Transverse colon (tissue), 4 donors: ENCODE results near the gene ZNF341. TPM values are rescaled to one million over a fixed set of nuclear protein-coding genes. Genes with fewer than 3 reads are reported as not detected.
"Not testable (repeated sequence)": the region's sequence is repeated elsewhere in the genome, so short reads cannot be mapped to it uniquely, and the experiment has no call there.

Experiments
- DNase-seq: peaks from one replicate; pipeline ENCODE4 v3.0.0-alpha.2; 2019
- H3K27ac ChIP-seq, 4 donors: fragments of 200-600 bp; sonication (generic); 2 replicates each; pipeline ENCODE4 v1.5.1; 2016 to 2018; ENCODE audit warnings: inconsistent platforms in 4 of 4
- H3K27me3 ChIP-seq: fragments of 200-600 bp; sonication (generic); 2 replicates; pipeline ENCODE4 v1.5.1; 2017; ENCODE audit warnings: inconsistent platforms
- H3K36me3 ChIP-seq, 4 donors: fragments of 200-600 bp; sonication (generic); 2 replicates each; pipeline ENCODE4 v1.5.1; 2017 to 2019; ENCODE audit warnings: inconsistent platforms in 4 of 4
- H3K4me1 ChIP-seq, 4 donors: fragments of 200-600 bp; sonication (generic); 2 replicates each; pipeline ENCODE4 v1.5.1; 2017 to 2020; ENCODE audit warnings: inconsistent platforms in 4 of 4
- H3K4me3 ChIP-seq, 4 donors: fragments of 200-600 bp; sonication (generic); 1 replicate in 1 of 4; 2 replicates in 3 of 4; pipeline versions ENCODE4 v1.5.1 to v1.6.1; 2017 to 2019; ENCODE audit warnings: inconsistent platforms in 4 of 4
- H3K9me3 ChIP-seq, 2 donors: fragments of 200-600 bp; sonication (generic); 2 replicates each; pipeline ENCODE4 v1.5.1; 2017 to 2019; ENCODE audit warnings: inconsistent platforms in 2 of 2
- CTCF ChIP-seq, 5 experiments: fragments of 200-600 bp in 3 of 5; fragments of 450-650 bp in 2 of 5; sonication (generic) in 3 of 5; IDR thresholded peaks; 1 replicate in 2 of 5; 2 replicates in 3 of 5; pipeline ENCODE4 v1.5.1; 2016 to 2017; ENCODE audit warnings: antibody characterized with exemption in 5 of 5, inconsistent platforms in 3 of 5, mild to moderate bottlenecking in 2 of 5, moderate library complexity in 1 of 5
- EP300 ChIP-seq: sonication (generic); formaldehyde crosslinking; IDR thresholded peaks from one replicate; pipeline ENCODE4 v1.6.1; 2017; ENCODE audit warnings: antibody characterized with exemption, low read depth
- POLR2A ChIP-seq: fragments of 450-650 bp; IDR thresholded peaks from one replicate; pipeline ENCODE4 v1.6.1; 2016; ENCODE audit warnings: antibody characterized with exemption, mild to moderate bottlenecking, moderate library complexity
- POLR2AphosphoS5 ChIP-seq, 3 donors: sonication (generic); formaldehyde crosslinking; IDR thresholded peaks; one replicate each; pipeline ENCODE4 v1.6.1; 2016; ENCODE audit warnings: antibody characterized with exemption in 3 of 3
- WGBS, 2 donors: methylation state at CpG; one replicate each; pipeline ENCODE4 v1.1.5; 2018; ENCODE audit warnings: low coverage in 1 of 2; 5-methylcytosine and 5-hydroxymethylcytosine counted together
- in situ Hi-C, 4 donors: fragments of 200-750 bp; cut with MboI; loops; one replicate each; pipeline versions ENCODE4 v1.15.0 to v1.15.1; 2017; ENCODE audit warnings: low sequenced_read_pairs in 3 of 4, low pct_ligation_motif_present in 1 of 4, low pct_unique_long_range_greater_than_20kb in 1 of 4
- intact Hi-C: fragments of 100-400 bp; cut with DNase I; formaldehyde crosslinking; loops from one replicate; pipeline ENCODE4 v1.15.1; 2023; ENCODE audit warnings: low total_unique reads
- total RNA-seq, 4 donors: library from RNA; depleted of rRNA; stranded (reverse); fragments of >200 nt; gene quantifications; one replicate each; pipeline ENCODE4 v1.1.0, GENCODE V29; 2016

The ZNF341 gene
- total RNA-seq, 4 donors from 2014 or later: 3.8 to 7.2 (median 7.1) TPM

DNA sequence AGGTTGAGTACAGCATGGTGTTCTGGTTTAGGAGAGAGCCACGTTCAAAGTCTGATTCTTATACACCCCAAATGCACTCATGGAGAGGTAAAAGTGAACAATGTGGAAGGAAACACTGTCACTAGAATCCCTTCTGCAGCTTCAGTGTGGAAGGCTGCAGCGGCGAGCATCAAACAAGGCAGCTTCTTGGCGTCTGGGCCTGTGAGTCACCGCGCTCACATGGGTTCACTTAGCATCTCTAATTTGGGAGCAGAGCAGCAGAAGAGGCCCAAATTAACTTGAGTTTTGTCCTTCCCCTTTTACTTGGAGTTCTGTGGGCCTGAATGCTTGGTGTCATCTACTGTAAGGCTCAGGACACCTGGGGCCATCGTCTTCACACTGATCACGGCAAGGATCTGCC is 34.7 kb upstream of the ZNF341 start:
- intact Hi-C loops: no loop called here
- in situ Hi-C loops: no loop called here
- Histone ChIP-seq H3K27ac (peak overlapping the region in 3 of 4 donors; percentile 25 to 65 (median 38)), H3K36me3 (no peaks in the 10 kb centered on the region), H3K4me3 (no peak overlapping the region), H3K4me1 (peaks cover 0 to 7% (median 3%) of the 10 kb centered on the region in 4 donors), H3K9me3 (no peaks in the 10 kb centered on the region), H3K27me3 (no peaks in the 10 kb centered on the region)
- DNase-seq: no peak
- WGBS, 2 donors: 80 to 81% methylated on average over 4 to 8 of the region's 8 CpGs
- TF ChIP-seq CTCF (IDR thresholded peaks at IDR 0.05) (no peak), EP300 (no peak)

GRCh38 chr20:33698966-33699365 is 32.8 kb upstream of the ZNF341 start:
- in situ Hi-C loops, H3K4me3 ChIP-seq, H3K36me3 ChIP-seq, H3K4me1 ChIP-seq, DNase-seq, H3K27ac ChIP-seq, intact Hi-C loops, H3K9me3 ChIP-seq, H3K27me3 ChIP-seq: not testable (repeated sequence)
- 96% methylated on average over 21 of the region's 27 CpGs; no CpG with 5 or more reads in 1 of the 2 donors for WGBS, 2 donors

- in situ Hi-C loops, intact Hi-C loops, H3K9me3 ChIP-seq, H3K4me1 ChIP-seq, H3K4me3 ChIP-seq, H3K27ac ChIP-seq, H3K27me3 ChIP-seq, H3K36me3 ChIP-seq, DNase-seq: not testable (repeated sequence)
- WGBS, 2 donors: 97 to 98% methylated on average over 12 to 30 of the region's 45 CpGs
Measured at GRCh38 chr20:33700696-33701441, 30.9 kb upstream of the ZNF341 start.

- TF ChIP-seq POLR2AphosphoS5 (IDR thresholded peaks at IDR 0.05) (no peak), CTCF (IDR thresholded peaks at IDR 0.05) (no peak), EP300 (no peak), POLR2A (no peak)
- Histone ChIP-seq H3K36me3 (no peaks in the 10 kb centered on the region), H3K4me3 (no peak overlapping the region), H3K27ac (no peak overlapping the region), H3K9me3 (no peaks in the 10 kb centered on the region), H3K4me1 (peaks cover 0 to 5% (median 1%) of the 10 kb centered on the region in 4 donors), H3K27me3 (no peaks in the 10 kb centered on the region)
- WGBS, 2 donors: 92 to 93% methylated on average over 3 to 14 of the region's 27 CpGs
- intact Hi-C loops: no loop called here
- DNase-seq: no peak
- in situ Hi-C loops: no loop called here
Measured at GRCh38 chr20:33701629-33702450, 30.0 kb upstream of the ZNF341 start.

DNA sequence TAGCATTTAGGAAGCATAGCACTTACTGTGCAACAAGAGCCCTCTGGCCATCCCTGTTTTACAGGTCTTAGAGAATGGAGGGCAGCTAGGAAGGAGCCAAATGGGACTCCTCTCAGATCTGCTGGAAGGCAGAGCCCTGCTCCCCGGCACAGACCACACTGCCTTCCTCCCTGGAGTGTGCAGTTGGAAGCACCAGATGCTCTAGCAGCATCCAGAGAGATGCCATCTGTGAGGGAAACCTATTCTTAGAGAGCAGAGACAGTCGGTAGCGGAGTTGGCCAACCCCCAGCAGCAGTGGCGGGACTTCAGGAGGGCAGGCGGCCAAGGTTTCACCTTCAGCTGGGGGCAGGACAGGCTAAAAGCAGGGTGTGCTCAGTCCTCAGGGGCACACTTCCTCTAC is 28.9 kb upstream of the ZNF341 start:
- no peak overlapping the region for H3K4me3 ChIP-seq
- DNase-seq: no peak
- no peak overlapping the region for H3K27ac ChIP-seq
- TF ChIP-seq EP300: no peak
- H3K9me3 ChIP-seq: no peaks in the 10 kb centered on the region
- in situ Hi-C loops (no loop called here), intact Hi-C loops (no loop called here)
- H3K27me3 ChIP-seq: no peaks in the 10 kb centered on the region
- H3K36me3 ChIP-seq: no peaks in the 10 kb centered on the region
- no peaks in the 10 kb centered on the region for H3K4me1 ChIP-seq
- WGBS, 2 donors: 64% methylated on average over 5 of the region's 5 CpGs; no CpG with 5 or more reads in 1 of the 2 donors
